Activated T-cell treated with anti-CD3 and anti-CD28 coated beads, Interleukin-2, amount 50 U/mL, for 72 hours (primary cell): Measurements from ENCODE around the gene WDR73. TPM values are rescaled to one million over a fixed set of nuclear protein-coding genes. Genes with fewer than 3 reads are reported as not detected.
A peak's percentile ranks its signal among the peaks of the same experiment; 100 is the strongest.

Experiments used
- ATAC-seq, 2 donors: fragments of 150-1000 bp; cut with Tn5 transposase; replicated peaks in 1 of 2; 2 replicates each; pipeline ENCODE4 v1.10.0; 2021; ENCODE audit warnings: moderate library complexity in 2 of 2, mild to moderate bottlenecking in 1 of 2
- DNase-seq, 2 donors: peaks; one replicate each; pipeline ENCODE4 v3.0.0; 2021 to 2022; ENCODE audit warnings: mixed read lengths in 1 of 2
- H3K27ac Mint-ChIP-seq: one replicate; pipeline ENCODE4 v1.8.0; 2022; ENCODE audit warnings: mild to moderate bottlenecking, moderate library complexity, mixed read lengths
- H3K27me3 Mint-ChIP-seq: one replicate; pipeline ENCODE4 v1.8.0; 2022; ENCODE audit warnings: low read depth, mixed read lengths
- H3K36me3 Mint-ChIP-seq, 2 donors: one replicate each; pipeline ENCODE4 v1.8.0; 2022; ENCODE audit warnings: mixed read lengths in 2 of 2, mild to moderate bottlenecking in 1 of 2; ENCODE audit not compliant: insufficient read depth in 2 of 2
- H3K4me1 Mint-ChIP-seq: one replicate; pipeline ENCODE4 v1.8.0; 2022; ENCODE audit warnings: low read depth, mixed read lengths
- H3K4me3 Mint-ChIP-seq, 2 donors: one replicate each; pipeline ENCODE4 v1.8.0; 2022; ENCODE audit warnings: mild to moderate bottlenecking in 2 of 2, mixed read lengths in 2 of 2, moderate library complexity in 2 of 2
- H3K9me3 Mint-ChIP-seq, 2 donors: one replicate each; pipeline ENCODE4 v1.8.0; 2022; ENCODE audit warnings: mixed read lengths in 2 of 2
- total RNA-seq, 2 donors: library from RNA; stranded (reverse); gene quantifications; one replicate each; pipeline ENCODE4 v1.2.3, GENCODE V29; 2022

The WDR73 gene
- total RNA-seq, 2 donors from 2014 or later, result 16.1 to 16.7 TPM

- Mint-ChIP-seq H3K27ac (no peak overlapping the region), H3K4me1 (no peaks in the 10 kb centered on the region), H3K36me3 (peaks cover 27 to 29% of the 10 kb centered on the region in 2 donors), H3K9me3 (peaks cover 6 to 24% of the 10 kb centered on the region in 2 donors), H3K4me3 (no peak overlapping the region), H3K27me3 (no peaks in the 10 kb centered on the region)
- ATAC-seq (no peak), DNase-seq (no peak)
Observed at GRCh38 chr15:84624359-84624758, 29.7 kb downstream of the WDR73 start.

- DNase-seq (no peak), ATAC-seq (no peak)
- no peak overlapping the region for H3K27ac Mint-ChIP-seq
- H3K9me3 Mint-ChIP-seq, result peaks cover 6 to 25% of the 10 kb centered on the region in 2 donors
- H3K36me3 Mint-ChIP-seq, result peaks cover 28 to 30% of the 10 kb centered on the region in 2 donors
- H3K4me1 Mint-ChIP-seq, result no peaks in the 10 kb centered on the region
- no peaks in the 10 kb centered on the region for H3K27me3 Mint-ChIP-seq
- H3K4me3 Mint-ChIP-seq, result no peak overlapping the region
Observed at GRCh38 chr15:84621358-84621979, 32.6 kb downstream of the WDR73 start.

DNA sequence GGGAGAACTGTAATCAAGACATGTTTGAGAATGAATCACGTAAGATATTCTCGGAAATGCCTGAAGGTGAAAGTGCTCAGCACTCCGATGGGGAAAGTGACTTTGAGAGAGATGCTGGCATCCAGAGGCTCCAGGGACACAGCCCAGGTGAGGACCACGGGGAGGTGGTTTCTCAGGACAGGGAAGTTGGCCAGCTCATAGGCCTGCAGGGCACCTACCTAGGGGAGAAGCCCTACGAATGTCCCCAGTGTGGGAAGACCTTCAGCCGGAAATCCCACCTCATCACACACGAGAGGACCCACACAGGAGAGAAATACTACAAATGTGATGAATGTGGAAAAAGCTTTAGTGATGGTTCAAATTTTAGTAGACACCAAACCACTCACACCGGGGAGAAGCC, 33.5 kb downstream of the WDR73 start:
- Mint-ChIP-seq H3K27ac (no peak overlapping the region), H3K36me3 (peaks cover 28 to 30% of the 10 kb centered on the region in 2 donors), H3K4me3 (no peak overlapping the region), H3K4me1 (no peaks in the 10 kb centered on the region), H3K9me3 (peaks cover 6 to 25% of the 10 kb centered on the region in 2 donors), H3K27me3 (no peaks in the 10 kb centered on the region)
- no peak for ATAC-seq
- DNase-seq, result no peak

- Mint-ChIP-seq H3K27ac (no peak overlapping the region), H3K36me3 (peaks cover 13 to 17% of the 10 kb centered on the region in 2 donors), H3K9me3 (peaks cover 6 to 13% of the 10 kb centered on the region in 2 donors), H3K4me1 (peaks cover 5% of the 10 kb centered on the region), H3K4me3 (no peak overlapping the region), H3K27me3 (no peaks in the 10 kb centered on the region)
- ATAC-seq (no peak), DNase-seq (no peak)
Observed at GRCh38 chr15:84616235-84616634, 37.8 kb downstream of the WDR73 start.

DNA sequence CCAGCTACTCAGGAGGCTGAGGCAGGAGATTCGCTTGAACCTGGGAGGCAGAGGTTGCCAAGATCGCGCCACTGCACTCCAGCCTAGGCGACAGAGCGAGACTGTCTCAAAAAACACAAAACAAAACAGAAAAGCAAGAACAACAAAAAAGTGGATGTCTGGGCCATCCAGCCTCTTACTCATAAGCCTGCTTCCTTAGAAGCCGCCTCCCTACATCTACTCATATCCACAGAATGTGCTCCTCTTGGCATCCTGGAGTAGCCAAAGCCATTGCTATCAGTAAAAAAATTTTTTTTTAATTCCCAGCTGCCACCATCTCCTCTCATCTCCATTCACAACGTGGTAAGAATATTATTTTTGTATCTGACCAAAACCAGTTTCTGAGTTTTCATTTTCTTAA, 42.5 kb downstream of the WDR73 start:
- ATAC-seq, result no peak
- Mint-ChIP-seq H3K9me3 (no peaks in the 10 kb centered on the region), H3K4me1 (peaks cover 13% of the 10 kb centered on the region), H3K27me3 (no peaks in the 10 kb centered on the region), H3K36me3 (no peaks in the 10 kb centered on the region), H3K4me3 (no peak overlapping the region), H3K27ac (peak overlapping the region; percentile 10)
- DNase-seq, result no peak

DNA sequence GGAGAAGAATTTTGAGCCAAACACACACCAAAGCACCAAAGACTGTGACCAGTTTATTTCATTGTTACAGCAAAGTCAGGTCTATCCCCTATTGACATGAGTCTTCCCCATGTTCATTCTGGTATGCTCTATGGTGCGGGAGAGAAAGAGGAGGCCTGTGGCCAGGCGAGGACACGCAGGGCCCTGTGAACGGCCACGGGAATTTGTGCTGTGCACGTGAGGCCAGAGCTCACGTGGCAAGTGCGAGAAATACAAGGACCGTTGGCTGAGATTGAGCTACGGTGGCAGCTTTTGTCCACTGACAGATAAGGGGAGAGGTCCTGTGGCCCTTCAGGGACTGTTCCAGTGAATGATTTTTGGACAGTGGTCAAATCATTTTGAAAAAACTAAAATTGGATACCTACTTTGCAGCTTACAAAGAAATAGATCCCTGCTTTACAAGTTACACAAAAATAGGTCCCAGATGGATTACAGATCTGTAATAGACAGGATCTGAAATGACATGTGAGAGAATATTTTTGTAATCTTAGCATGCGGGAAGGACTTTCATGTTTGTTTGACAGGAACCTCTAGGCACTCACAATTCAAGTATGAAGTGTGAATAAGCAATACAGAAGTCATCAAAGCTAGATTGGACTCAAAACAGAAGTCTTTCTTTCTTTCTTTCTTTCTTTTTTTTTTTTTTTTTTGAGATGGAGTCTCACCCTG, 44.1 kb downstream of the WDR73 start:
- Mint-ChIP-seq H3K27me3 (no peaks in the 10 kb centered on the region), H3K27ac (no peak overlapping the region), H3K4me1 (peaks cover 30% of the 10 kb centered on the region), H3K9me3 (no peaks in the 10 kb centered on the region), H3K4me3 (no peak overlapping the region), H3K36me3 (peaks cover 0 to 5% of the 10 kb centered on the region in 2 donors)
- DNase-seq (no peak), ATAC-seq (peak in 1 of 2 donors; percentile 45)

DNA sequence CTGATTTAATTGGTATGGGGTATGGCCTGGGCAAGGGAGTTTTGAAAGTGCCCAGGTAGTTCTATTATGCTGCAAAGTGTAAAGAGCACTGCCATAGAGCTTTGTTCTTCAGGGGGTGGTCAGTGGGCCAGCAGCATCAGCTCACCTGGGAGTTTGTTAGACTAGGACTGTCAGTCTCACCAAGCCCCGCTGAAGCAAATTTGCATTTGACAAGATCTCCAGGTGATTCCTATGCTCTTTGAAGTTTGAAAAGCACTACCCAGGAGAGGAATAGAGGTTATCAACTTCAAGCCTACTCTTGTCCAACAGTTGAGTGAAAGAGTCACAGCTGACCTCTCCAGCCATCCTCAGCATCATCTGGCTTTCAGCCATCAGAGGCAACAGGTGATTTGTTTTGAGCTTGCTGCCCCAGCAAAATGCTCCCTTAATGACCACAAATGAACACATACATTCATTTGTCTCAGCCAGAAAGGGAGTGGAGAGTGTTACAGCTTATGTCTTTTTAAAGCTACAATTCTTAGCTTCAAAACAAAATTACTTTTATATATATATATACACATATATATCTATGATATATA, 45.3 kb downstream of the WDR73 start:
- Mint-ChIP-seq H3K4me1 (peaks cover 42% of the 10 kb centered on the region), H3K36me3 (peaks cover 0 to 5% of the 10 kb centered on the region in 2 donors), H3K27me3 (no peaks in the 10 kb centered on the region), H3K4me3 (no peak overlapping the region), H3K27ac (no peak overlapping the region), H3K9me3 (no peaks in the 10 kb centered on the region)
- ATAC-seq (no peak), DNase-seq (no peak)

GRCh38 chr15:84606653-84607120, 47.4 kb downstream of the WDR73 start:
- no peak for ATAC-seq
- Mint-ChIP-seq H3K36me3 (peaks cover 1 to 6% of the 10 kb centered on the region in 2 donors), H3K27me3 (no peaks in the 10 kb centered on the region), H3K4me1 (peaks cover 57% of the 10 kb centered on the region), H3K9me3 (no peaks in the 10 kb centered on the region), H3K27ac (no peak overlapping the region), H3K4me3 (no peak overlapping the region)
- no peak for DNase-seq

DNA sequence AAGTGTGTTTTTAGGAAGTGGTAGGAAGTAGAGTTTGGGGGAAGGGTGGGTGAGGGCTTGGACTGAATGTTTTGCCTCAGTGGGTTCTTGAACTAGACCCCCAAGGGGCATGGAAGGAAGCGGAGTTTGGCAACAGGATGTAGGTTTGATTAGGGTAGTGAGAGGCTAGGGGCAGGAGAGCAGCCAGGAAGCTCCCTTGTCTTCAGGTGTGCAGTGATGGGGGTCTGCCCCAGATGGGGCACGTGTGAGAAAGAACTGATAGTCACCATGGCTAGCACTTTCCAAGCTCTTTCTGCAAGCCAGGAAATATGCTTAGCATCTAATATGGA, 48.6 kb downstream of the WDR73 start:
- Mint-ChIP-seq H3K4me3 (peak overlapping the region; percentile 71 to 83), H3K27me3 (no peaks in the 10 kb centered on the region), H3K9me3 (no peaks in the 10 kb centered on the region), H3K4me1 (peaks cover 64% of the 10 kb centered on the region), H3K27ac (peak overlapping the region; percentile 93), H3K36me3 (peaks cover 1 to 6% of the 10 kb centered on the region in 2 donors)
- no peak for ATAC-seq
- DNase-seq, result no peak

DNA sequence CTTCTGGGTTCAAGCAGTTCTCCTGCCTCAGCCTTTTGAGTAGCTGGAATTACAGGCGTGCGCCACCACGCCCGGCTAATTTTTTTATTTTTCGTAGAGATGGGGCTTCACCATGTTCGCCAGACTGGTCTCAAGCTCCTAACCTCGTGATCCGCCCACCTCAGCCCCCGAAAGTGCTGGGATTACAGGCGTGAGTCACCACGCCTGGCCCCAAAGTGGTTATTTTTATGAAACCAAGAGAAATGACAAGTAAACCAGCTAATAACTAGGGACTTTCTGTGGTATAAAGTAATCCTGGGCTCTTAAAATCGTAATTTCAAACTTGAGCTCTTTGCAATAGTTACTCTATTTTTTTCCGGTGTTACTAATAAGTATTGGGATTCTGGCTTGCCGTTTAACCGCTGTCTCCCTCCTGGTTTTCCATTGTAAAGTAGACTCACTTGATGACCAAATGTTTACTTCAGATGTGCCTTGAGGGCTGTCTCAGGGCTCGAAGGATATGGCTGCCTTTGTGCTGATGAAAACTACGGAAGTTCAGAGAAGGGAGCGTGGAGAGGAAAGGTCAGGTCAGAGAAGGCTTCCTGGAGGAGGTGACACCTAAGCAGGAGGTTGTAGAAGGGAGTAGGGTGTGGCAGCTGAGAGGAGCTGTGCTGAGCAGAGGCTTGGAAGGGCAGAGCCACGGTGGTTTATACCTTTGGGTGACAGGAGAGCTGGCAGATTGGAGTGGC, 49.1 kb downstream of the WDR73 start:
- no peaks in the 10 kb centered on the region for H3K9me3 Mint-ChIP-seq
- H3K27me3 Mint-ChIP-seq, result no peaks in the 10 kb centered on the region
- H3K27ac Mint-ChIP-seq, result peak overlapping the region; percentile 93
- peak; percentile 5 to 16 for ATAC-seq
- DNase-seq, result peak; percentile 66 to 68
- peaks cover 1 to 6% of the 10 kb centered on the region in 2 donors for H3K36me3 Mint-ChIP-seq
- H3K4me1 Mint-ChIP-seq, result peaks cover 64% of the 10 kb centered on the region
- peak overlapping the region; percentile 71 to 83 for H3K4me3 Mint-ChIP-seq

DNA sequence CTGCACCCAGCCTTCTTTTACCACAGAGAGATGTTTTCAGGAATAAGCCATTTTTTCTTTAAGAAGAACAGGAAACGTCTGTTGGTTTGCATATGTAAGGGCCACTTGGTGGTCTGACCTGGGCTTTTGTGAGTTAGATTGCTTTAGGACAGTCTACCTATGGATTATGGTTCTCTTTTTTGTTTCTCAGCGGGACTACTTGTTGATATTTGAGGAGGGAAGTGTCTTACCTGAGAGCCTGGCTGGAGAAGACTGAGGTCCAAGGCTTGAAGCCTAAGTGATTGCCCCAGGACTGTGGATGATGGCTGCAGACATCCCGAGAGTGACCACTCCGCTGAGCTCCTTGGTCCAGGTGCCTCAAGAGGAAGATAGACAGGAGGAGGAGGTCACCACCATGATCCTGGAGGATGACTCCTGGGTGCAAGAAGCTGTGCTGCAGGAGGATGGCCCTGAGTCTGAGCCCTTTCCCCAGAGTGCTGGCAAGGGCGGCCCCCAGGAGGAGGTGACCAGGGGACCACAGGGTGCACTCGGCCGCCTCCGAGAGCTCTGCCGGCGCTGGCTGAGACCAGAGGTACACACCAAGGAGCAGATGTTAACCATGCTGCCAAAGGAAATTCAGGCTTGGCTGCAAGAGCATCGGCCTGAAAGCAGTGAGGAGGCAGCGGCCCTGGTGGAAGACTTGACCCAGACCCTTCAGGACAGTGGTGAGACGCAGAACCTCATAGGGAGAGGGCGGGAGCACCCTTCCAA, 50.3 kb downstream of the WDR73 start:
- Mint-ChIP-seq H3K27me3 (no peaks in the 10 kb centered on the region), H3K4me1 (peaks cover 73% of the 10 kb centered on the region), H3K27ac (no peak overlapping the region), H3K36me3 (peaks cover 1 to 6% of the 10 kb centered on the region in 2 donors), H3K9me3 (no peaks in the 10 kb centered on the region), H3K4me3 (peak overlapping the region; percentile 84 to 94)
- no peak for ATAC-seq
- DNase-seq, result no peak

DNA sequence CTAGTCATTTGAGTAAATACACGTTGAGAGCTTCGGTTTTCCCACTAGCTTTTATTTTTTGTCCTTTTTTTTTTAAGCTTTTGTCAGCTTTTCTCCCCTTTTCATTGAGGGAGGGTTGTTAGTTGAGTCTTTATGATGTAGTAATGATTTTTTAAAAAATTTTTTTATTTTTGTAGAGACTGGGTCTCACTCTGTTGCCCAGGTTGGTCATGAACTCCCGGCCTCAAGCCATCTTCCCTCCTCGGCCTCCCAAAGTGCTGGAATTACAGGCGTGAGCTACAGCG, 52.6 kb downstream of the WDR73 start:
- Mint-ChIP-seq H3K9me3 (no peaks in the 10 kb centered on the region), H3K4me3 (peak overlapping the region; percentile 84 to 94), H3K4me1 (peaks cover 77% of the 10 kb centered on the region), H3K27me3 (no peaks in the 10 kb centered on the region), H3K36me3 (peaks cover 1 to 6% of the 10 kb centered on the region in 2 donors), H3K27ac (no peak overlapping the region)
- ATAC-seq, result no peak
- DNase-seq, result no peak
